ENCODE results near the gene B3GALT5.

Gene B3GALT5

DNA sequence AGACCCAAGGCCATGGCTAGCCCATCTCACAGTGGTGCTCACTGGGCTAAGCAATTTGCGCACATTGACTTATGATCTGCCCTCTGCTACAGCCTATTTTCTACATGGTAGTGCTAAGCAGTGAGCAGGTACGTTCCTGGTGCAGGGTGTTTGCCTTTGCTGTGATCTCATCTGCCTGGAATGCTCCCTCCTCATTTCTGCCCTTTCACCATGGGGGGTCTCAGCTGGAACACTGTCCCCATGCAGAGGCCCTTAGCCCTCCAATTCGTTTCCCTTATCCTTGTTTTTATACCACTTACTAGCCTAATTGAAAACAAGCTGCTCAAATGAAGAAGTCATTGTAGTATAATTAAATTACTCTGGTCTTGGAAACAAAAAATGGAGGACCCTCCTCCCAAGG, 2.0 kb upstream of the B3GALT5 start:
- DNase-seq = no peak

DNA sequence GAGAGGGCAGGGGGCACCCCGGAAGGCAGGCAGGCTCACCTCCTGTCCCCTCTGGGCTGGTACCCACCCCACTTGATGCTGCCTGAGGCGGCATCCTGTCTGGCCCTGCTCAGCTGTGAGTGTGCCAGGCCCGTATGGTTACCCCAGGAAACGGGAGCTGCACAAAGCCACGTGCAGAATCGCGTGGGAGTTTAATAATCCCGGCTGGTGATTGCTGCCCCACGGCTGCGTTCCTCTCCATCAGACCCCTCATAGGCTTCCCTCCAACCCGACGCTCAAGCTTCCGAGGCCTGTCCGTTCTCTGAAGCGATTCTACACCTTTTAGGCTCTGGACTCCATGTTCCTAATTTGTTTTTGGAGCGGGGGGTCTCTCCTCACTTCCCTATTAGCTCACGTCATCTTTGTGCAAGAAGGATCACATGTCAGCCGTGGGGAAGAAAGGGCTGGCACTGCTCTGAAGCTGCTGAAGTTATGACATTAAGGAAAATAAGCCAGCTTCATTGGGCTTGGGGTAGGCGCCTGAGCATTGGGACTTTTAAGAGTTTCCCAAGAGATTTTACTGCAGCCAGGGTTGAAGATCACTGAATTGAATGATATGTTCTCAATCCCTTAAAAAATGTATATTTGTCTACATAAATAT, 1.1 kb upstream of the B3GALT5 start:
- DNase-seq = no peak

DNA sequence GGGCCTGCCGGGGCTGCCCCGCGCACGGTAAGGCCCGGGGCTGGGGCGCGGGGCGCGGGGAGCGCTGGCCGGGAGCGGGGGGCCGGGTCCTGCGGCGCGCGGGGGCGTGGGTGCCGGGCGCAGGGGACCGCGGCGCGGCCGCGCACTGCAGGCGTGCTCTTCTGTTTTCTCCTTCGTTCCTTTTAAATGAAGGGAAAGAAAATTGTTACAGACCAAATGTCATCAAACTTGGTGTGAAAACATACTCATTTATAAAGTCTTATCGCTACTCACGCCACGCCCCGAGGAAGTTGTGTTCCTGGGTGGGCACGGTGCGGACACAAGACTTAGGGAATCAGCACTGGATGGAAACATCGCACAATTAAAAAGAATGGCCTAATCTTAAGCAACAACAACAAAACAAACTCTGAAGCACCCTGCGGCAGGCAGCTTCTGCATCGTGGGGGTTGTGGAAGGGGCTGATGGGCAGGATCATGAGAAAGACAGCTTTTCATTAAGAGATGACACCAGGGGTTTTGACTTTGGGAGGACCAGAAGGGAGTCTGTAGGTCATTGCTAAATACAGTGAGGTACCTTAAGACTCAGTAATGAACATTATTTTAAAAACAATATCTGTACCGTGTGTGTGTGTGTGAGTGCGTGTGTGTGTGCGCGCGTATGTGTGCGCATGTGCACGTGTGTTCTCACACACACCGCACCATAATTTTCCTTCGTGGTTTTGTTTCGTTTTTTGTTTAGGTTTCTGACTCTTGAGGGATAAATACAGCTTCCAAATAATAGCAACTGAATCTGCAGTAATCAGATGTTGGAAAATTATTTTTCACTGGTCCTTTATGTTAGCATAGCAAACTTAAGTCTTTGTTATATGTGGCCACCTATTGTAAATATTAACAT, 548 bp downstream of the B3GALT5 start:
- DNase-seq = no peak

DNA sequence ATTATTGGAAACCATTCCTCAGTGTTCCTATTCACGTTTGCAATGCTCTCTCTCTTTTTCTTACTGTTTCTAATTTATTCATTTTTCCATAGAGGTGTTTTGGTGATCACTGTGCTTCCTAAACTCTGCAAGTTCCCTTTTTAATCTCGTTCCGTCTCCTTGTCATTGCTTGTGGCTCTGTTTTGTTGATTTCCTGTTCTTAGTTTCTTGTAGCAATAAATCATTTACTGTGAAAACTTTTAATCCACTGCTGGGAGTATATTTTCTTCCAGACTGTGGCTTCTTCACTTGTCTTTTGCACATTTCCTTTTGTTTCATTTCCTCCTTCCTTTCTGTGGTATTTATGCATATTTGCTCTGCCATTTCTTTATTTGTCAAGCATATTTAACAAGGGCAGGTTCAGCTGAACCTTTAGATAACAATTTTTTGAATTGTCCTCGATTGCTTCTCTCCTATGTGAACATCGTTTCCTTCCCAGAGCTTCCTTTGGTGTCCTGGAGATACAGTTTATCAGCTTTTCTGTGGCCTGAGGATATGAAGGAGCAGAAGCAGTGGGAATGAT, 3.6 kb downstream of the B3GALT5 start:
- no peak for DNase-seq

DNA sequence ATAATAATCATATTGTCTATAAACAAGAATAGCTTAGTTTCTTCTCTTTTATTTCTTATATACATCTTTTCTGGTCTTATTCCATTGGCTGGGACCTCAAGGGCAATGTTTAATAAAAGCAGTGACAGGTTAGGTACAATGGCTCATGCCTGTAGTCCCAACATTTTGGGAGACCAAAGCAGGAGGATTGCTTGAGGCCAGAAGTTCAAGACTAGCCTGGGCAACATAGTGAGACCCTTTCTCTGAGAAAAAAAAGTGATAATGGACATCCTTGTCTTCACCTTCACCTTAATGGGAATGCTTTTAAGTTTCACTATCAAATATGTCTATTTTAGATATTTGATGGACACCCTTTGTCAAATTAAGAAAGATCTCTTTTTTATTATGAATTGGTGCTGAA, 8.1 kb downstream of the B3GALT5 start:
- no peak for DNase-seq

DNA sequence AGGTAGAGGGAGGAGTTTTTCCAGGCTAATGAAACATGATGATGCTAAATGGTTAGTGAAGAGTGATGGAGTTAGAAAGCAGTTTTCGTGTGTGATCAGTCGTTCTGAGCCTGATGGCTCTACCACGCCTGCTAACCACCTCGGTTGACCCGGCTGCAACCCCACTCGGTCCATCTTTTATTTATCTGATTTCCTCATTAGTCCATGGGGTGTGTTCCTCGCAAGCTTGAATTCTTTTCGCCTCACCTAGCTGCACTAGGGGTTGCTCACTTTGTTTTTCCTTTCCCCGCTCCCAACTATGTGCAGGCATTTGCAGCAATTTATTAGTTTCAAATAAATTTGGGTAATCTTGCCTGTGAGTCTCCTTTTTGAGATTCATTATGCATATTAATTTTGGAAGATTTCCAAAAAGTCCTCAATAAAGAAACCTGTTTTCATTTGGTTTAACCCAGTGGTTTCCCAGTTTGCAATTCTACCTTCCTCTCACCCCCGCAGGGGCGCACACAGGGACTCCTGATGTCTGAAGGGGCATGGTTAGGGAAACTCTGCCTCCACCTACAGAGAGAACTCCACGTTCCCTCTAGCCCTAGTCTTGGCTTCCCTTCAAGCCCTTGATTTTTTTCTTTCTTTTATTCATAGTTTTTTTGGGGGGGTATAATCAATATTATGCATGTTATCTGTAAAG, 12.6 kb downstream of the B3GALT5 start:
- DNase-seq = no peak

DNA sequence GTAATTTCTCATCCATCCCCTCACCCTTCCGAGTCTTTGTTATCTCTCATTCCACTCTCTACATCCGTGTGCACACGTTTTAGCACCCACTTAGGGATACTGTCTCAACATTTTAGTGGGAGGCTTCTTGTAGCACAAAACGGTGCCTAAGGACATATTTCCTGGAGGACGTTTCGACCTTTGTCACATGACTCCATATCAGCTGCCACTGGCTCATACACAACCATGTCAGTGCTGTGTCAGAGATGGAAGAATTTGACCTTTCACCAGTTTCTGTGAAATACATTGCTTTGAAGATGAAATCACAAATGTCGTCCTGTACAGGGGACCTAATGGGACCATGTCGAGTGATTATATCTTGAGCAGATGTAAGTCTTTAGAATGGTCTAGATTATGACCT, 15.6 kb downstream of the B3GALT5 start:
- DNase-seq = no peak

DNA sequence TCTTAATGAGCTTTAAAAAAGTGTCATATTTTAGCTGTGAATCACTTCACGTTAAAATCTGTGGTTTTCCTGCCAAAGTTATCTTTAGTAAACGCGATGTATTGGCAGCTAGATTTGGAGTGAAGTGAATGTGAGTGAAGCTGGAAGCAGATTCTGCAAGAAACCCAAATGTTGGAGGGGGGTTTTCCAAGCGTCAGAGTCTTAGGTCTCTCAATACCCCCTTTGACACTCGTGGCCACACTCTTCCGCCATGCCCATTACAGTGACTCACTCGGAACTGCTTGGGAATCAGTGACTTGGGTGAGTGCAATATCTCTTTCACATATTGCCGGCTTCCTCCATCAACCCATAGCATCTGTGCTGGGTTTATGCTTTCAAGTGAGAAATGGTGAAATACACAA, 17.5 kb downstream of the B3GALT5 start:
- no peak for DNase-seq

DNA sequence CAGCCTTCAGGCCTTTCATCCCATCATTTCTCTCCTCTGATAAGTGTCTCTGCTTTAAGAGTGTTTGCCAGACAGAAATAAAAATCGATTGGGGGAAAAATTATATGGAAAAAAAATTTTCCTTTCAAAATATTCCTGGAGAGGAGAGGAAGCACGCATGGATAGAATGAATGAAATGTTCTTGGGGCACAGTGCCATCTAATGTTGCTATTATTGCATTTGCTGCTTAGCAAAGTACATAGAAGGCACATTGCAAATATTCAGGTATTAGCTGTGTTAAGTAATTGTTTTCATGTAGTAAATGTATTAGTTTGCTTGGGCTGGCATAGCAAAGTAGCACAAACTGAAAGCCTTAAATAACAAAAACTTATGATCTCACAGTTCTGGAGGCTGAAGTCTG, 18.1 kb downstream of the B3GALT5 start:
- DNase-seq = no peak

DNA sequence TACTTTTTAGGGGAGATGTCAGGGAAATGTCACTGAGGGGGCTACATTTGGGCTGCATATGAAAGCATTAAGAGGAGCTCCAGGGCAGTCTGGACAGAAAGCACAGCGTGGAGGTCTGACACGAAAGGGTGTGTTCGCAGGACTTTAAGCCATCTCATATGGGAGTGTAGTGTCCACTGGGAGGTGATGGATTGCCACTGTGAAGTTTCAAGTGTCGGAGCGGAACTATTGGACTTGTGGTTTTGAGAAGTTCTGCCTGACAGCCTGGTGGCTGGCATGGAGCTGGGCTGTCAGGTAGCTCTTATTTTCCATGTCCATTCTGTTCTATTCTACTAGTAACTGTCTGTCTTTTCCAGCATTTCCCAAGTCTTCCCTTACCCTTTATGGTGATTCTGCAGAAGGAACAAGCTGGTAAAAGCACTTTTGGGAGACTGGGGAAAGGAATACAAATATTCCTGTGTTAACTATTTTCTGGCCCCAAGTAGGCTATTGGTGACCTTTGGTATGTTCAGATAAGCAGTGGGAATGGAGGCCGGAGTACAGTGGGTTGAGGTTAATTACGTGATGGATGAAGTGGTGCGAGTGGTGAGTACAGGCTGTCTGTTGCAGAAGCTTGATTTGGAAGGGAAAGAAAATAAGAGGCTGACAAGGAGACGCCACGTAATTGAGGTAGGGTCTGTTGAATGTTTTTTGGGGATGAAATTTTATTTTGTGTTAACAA, 19.3 kb downstream of the B3GALT5 start:
- DNase-seq = no peak

DNA sequence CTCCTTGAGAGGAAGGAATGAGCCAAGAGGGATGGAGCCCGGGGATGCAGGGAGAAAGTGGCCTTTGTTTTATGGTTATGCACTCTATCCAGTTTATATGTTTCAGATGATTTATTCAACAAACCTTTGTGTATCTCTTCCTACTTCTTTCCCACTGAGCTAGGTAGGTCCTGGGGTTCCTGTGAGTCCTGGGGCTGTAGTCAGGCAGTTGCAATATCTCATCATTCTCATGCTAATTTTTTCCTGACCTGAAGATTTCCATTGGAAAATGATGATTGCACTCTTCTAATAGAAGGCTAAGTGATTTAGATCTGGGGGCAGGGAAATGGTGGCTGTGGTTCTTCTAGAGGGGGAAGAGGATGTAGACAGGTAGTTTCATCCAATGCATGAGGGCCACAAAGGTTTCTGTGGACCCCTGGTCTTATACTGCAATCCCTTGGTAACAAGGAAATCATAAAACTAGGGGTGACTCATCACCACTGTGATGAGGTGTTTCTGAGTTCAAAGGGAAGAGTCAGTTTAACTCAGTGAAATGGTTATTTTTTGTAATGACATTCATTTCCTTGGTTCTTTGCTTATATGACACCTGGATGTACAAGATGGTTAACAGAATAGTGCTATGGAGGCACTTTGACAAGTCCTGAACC, 20.2 kb downstream of the B3GALT5 start:
- no peak for DNase-seq

DNA sequence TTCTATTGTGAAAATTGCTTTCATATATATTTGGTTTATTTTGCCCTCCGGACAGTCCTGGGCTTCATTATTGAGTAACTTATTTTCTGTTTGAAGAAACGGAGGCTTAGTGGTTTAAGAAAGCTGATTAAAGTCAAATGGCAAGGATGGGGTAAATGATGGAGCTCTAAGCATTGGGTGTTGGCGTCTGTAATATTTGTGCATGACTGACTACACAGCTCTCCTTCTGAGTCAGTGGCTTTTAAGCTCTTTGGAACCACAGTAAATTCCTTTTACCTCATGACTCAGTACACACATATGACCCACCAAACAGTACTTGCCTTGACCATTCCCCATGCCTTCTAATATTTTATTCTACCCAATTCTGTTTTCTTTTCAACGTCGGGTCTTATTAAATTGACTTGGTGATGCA, 21.0 kb downstream of the B3GALT5 start:
- no peak for DNase-seq

DNA sequence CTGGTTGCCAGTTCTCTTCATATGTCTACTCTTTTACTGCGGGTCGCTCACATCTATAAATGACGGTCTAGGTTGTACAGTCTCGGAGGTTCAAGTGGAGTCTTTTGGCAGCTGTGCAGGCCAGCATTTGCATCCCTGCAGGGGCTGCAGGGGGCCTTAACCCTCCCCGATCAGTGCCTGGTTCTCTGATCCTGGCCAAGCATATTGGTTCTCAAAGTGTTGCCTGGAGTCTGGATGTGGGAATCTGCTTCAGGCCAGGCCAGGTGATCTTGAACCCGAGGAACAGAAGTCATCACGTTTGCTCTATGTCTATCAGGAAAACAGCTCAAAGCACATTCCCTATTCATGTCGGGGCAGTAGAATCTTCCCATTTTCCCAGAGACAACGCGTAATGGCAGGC, 21.8 kb downstream of the B3GALT5 start:
- no peak for DNase-seq

DNA sequence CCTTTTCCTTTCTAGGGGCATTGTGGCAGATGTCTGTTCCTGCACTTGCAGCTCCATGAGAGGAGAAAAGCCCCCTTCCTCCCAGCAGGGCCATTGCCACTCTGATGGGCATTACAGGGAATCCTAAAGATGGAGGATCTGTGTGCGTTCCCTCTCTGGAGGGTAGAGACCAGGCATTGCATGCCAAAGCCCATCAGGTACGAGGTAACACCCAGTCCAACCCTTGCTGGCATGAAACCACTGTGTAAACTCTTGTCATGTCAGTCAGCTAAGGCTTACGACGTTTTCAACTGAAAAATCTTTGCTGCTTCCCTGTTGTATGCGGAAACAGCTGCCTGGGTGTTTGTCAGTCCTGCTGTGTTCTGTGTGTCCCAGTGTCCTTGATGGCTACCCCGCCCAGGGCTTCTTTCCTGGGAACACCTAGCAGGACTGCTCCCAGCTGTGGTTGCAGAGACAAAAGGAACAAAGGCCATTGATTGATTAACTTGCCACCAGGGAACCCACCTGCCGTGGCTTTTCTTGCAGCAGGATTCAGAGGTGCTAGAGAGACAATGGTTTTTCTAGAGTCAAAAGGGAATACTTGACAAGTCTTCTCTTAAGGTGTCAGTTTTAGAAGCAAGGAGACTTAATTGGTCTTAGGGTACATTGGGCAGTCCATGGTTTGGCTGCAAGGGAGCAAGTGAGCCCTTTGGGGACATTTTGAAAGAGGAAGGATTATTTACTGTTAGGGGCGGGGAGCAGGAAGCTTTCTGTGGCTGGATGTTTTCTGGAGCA, 24.6 kb downstream of the B3GALT5 start:
- DNase-seq = no peak

DNA sequence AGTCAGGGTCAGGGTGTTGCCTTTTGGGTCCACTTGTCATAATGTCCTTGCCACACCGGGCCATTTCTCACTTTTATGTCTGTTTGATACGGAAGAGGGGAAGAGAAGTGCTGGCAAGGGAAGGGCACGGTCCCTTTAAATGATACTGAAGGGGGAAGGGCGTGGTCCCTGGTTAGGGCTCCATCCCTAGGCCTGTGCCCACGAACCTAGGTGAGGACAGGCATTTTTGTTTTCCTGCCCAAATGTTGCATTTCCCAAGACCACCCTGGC, 25.2 kb downstream of the B3GALT5 start:
- DNase-seq = no peak

DNA sequence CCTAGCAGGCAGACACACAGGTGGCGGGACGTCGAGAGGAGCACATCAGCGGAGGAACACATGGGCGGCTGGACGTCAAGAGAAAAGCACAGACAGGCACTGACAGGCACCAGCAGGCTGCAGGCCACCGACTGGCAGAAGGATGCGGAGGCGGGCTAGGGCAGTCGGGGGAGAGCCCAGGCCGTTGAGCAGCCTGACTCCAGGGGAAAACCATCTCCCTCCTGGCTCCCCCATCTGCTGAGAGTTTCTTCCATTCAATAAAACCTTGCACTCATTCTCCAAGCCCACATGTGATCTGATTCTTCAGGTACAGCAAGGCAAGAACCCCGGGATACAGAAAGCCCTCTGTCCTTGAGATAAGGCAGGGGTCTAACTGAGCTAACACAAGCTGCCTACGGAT, 25.5 kb downstream of the B3GALT5 start:
- DNase-seq = no peak

DNA sequence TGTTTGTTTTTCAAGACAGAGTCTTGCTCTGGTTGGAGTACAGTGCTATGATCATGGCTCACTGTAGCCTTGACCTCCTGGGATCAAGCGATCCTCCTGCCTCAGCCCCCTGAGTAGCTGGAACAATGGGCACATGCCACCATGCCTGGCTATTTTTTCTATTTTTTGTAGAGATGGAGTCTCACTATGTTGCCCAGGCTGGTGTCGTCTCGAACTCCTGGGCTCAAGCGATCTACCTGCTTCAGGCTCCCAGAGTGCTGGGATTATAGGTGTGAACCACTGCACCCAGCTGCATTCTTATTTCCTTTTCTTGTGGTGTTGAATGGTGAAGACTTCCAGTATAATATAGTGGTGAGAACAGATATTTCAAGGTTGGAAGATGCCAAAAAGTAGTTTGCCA, 28.0 kb downstream of the B3GALT5 start:
- no peak for DNase-seq

DNA sequence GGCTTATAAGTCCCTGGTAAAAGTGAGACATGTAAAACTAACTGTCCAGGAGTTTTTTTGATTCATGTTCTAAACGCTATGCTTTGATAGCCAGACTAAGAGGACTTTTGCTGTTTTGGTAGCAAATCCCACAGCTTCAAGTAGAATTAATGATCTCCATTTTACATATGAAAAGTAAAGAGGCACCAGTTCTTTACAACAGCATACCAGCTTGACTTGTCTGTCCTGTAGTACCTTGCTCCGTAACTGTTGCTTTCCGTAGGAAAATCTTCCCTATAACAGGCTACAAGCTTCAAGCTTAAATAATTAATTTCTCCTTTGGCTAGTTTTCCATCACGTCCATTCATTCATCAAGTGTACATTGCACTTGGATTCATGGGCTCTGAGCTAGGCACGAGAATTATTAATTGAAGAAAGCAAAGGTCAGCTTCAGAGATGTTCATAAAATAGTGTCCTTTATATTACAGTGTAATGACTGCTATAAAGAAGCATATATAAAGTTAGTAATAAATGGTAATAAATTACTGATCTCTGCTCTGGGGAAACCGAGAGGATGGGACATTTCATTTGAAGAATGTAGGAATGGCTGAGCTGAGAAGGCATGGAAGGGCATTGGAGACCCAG, 29.2 kb downstream of the B3GALT5 start:
- DNase-seq = no peak

DNA sequence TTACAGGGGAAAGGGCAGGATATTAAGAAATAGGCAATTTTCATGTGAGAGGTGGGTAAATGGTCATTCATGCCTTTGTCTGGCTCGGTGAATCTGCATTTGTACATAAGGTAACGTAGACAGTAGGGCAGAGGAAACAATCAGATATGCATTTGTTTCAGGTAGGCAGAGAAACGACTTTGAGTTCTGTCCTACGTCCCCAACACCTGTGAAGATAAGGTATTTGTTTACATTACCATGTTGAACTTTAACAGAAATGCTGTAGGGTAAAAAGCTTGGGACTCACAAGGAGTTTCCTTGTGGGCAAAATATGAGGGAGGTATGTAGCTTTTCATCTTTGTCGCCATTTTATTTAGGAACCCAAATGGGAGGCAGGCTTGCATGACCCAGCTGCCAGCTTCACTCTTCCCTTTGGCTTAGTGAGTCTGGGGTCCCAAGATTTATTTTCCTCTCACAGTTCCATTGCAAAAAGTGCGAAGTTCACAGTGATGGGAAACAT, 31.4 kb downstream of the B3GALT5 start:
- DNase-seq = no peak

DNA sequence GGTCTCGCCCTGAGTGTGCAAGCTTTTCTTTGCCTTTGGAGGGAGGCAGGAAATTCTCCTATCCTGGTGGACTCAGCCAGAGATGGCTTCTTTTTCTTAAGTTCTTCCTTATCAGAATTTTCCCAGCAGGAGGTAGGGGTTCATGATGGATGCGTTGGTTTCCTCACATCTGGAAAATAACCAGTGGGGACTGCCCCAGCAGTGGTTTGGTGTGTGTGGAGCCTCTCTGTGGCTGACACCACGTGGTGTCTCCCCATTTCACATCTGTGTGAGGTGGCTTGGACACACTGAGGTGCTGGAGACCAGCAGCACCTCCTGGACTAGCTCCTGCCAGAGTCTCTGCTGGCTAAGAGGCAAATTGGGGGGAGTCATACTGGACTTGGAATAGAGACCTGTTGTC, 32.6 kb downstream of the B3GALT5 start:
- DNase-seq = no peak

DNA sequence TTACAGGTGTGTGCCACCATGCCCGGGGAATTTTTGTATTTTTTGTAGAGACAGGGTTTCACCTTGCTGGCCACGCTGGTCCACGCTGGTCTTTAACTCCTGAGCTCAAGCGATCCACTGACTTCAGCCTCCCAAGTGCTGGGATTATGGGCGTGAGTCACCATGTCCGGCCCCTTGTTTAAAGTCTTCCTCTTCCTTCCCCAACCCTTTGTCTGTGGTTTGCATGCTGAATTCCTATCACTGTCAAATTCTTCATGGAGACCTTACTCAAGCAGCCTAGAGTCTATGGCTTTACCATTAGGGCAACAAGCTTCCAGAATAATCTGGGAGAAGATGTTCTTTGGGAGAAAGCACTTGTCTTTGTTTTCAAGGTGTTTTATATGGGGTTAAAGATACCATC, 34.7 kb downstream of the B3GALT5 start:
- no peak for DNase-seq

All from NK-92 treated with Interleukin-12 subunit alpha and Interleukin-12 subunit beta, amount 100 ng/mL, for 24 hours (cell line).